Stimulated activated CD4-positive, alpha-beta T cell treated with anti-CD3 and anti-CD28 coated beads, Interleukin-15, amount 100 ng/mL, for 24 hours (primary cell): Measurements from ENCODE around the gene LCE2C.
A peak's percentile ranks its signal among the peaks of the same experiment; 100 is the strongest.
"Not testable (repeated sequence)": the region's sequence is repeated elsewhere in the genome, so short reads cannot be mapped to it uniquely, and the experiment has no call there.

Experiments
- DNase-seq: peaks from one replicate; pipeline ENCODE4 v3.0.0-alpha.2; 2020

LCE2C gene

DNA sequence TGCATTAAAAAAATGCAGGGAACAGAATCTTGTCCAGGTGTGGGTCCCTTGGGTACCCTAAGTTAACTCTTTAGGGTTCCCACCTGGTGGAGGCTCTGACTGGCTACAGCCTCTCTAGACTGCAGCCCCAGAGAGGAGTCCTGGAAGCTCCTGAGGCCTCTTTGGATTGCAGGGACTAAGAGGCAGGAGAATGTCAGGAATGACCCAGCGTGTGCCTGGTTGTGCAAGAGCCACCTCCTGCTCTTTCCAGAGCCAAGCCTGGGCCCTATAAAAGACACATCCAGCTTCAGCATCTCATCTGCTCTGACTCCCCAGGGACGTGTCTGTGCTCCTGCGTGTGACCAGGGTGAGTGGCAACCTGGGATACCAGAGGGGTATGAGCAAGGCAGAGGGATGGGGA is at the start of gene LCE2C:
TSS of gene LCE2C (plus strand) at position 297 of the 400 bp plus-strand sequence. CDS start 737 bp downstream, outside the sequence.
- DNase-seq = not testable (repeated sequence)

DNA sequence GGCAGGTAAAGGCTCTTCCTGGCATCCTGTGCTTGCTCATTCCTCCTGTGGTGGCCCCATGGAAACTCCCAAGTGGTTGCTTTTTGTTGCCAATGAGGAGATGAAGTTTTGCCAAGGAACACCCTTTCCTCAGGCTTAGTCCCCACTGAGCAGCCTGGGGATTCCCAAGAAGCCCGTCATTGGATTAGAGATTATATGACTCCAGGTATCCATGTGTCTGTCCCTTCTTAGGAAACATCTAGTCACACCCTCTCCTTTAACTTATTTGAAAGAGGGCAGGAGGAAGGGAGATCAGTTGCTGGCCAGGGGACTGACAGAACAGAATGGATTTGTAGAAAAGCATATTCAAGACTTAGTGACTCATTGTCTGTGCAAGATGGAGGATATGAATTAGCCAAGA is 48.3 kb upstream of the LCE2C start:
- DNase-seq = no peak

- DNase-seq = no peak
Measured at GRCh38 chr1:152630596-152630995, 44.5 kb upstream of the LCE2C start.

- no peak for DNase-seq
Measured at GRCh38 chr1:152640351-152640750, 34.7 kb upstream of the LCE2C start.

DNA sequence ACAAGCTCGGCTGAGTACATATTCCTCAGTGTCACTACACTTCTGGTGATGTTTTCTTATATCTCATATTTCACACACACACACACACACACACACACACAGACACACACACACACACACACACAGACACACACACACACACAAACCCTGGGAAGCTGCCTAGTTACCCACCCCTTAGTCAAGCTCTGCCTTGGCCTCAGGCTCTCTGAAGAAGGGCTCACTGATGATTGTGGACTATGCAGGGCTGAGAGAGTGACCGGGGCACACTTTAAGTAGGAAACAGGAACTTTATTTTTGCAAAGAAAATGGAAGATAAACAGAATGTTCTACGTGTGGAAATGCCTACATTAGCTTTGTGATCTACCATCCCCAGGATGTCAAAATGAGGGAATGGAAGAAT is 31.1 kb upstream of the LCE2C start:
- DNase-seq = no peak

- no peak for DNase-seq
Measured at GRCh38 chr1:152645146-152645545, 29.9 kb upstream of the LCE2C start.

DNA sequence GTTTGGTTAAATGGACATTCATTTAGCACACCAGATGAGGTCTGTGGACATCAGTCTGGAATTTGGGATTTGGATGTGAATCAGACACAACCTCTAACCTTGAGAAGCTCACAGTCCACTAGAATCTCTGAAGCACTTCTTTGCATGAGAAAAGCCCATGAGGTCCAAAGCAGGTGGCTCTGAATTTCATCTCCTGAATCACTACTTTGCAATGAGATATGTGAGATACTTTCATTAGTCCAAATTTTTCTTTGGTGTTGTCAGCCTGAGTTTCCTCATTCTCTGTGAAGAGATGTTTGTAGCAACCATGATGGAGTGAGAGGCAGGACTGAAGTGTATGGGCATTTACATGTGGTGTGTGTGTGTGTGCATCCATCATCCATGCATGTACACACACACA is 28.4 kb upstream of the LCE2C start:
- no peak for DNase-seq

DNA sequence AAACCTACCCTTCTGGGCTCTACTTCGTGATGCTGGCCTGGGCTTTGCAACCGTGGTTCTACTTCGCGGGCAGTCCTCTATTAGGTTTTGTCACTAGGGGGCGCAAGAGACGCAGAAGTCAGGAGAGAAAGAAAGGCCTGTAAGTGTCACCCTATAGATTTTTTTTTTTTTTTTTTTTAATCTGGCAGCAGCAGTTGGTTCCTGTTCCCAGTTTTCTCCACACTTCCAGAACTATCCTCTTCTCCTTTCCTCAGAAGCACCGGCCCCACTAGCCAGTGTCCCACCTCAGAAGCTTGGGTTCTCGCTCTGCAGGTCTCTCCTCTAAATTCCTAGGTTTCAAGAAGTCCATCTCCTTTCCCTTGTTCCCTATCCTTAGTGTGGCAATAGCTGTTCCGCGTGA is 21.0 kb upstream of the LCE2C start:
- DNase-seq = peak; percentile 70

DNA sequence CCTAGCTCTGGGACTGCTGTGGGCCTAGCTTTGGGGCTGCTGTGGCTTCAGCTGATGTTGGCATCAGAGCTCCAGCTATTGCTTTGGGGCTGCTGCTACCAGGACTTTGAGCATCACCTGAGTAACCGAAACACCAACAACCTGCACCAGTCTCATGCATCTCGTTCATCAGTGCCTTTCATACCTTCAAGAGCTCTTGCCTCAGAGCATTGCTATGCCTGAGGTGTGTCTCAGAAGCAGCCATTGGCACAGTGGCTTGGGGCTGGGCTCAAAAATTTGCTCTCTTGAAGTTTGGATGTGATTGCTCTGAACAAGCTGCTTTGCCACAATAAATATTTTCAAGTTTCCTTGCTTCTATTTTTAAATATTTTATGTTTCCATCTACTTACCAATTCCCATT is 18.6 kb upstream of the LCE2C start:
- no peak for DNase-seq

- DNase-seq = no peak
Measured at GRCh38 chr1:152657677-152658076, 17.4 kb upstream of the LCE2C start.

DNA sequence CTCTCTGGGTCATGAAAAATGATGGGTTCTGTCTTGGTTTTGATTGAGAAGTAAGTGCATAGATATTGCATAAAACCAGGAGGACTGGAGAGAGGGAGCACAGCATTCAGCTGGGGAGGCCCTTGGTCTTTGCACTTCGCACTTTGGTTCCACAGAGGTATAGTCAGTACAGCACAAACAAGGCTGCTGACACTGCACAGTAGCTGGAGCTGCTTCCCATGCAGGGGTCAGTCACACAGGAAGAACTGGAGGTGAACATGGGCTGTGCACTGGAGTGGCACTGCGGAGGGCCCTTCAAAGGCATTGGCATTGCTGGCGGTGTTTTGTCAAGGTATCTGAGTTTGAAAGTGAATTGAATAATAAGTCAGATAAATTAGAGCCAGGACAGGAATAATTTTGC is 16.4 kb upstream of the LCE2C start:
- no peak for DNase-seq

DNA sequence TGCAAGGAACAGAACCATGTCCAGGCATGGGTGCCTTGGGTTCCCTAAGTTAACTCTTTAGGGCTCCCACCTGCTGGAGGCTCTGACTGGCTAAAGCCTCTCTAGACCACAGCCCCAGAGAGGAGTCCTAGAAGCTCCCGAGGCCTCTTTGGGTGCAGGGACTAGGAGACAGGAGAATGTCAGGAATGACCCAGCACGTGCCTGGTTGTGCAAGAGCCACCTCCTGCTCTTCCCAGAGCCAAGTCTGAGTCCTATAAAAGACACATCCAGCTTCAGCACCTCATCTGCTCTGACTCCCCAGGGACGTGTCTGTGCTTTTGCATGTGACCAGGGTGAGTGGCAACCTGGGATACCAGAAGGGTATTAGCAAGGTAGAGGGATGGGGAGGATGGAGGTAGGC is 12.0 kb upstream of the LCE2C start, which contains the start of gene LCE2D:
TSS of gene LCE2D (plus strand) at position 283 of the 400 bp plus-strand sequence. CDS start 726 bp downstream, outside the sequence.
- DNase-seq = no peak

GRCh38 chr1:152666171-152666570 is 8.9 kb upstream of the LCE2C start:
- DNase-seq = not testable (repeated sequence)

DNA sequence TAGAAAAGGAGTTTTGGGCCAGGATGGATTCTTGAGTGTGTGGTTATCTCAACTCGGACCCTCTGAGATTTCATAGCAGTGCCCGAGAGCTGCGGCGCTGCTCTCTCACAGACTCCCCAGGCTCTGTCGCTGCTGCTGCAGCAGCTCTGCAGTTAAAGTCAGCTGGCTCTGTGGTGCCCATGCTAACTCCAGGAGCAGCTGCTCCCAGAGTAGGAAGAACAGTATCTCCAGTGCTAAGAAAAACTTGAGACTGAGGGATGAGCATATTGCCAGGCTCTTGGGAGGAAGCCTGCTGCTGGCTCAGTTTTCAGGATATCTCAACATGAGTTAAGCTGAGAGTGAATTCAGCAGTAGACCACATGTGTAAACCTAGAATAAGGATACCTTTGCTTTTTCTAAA is 7.4 kb upstream of the LCE2C start:
- no peak for DNase-seq

DNA sequence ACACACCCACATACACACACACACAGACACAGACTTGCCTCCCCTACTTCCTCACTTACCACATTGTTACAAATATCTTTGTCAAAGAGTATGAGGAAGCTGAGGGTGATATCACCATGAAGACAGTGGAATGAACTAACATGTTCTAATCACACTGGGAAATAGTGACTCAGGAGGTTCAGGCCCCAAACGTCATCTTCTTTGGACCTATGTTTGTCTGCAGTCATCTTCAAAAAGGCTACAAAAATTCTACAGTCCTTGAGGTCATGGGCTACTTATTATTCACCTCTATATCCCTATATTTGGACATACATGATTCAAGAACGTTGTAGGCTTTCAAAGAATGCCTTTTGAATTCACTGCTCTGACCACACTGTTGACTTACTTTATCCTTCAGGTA is 2.1 kb upstream of the LCE2C start:
- DNase-seq = no peak

DNA sequence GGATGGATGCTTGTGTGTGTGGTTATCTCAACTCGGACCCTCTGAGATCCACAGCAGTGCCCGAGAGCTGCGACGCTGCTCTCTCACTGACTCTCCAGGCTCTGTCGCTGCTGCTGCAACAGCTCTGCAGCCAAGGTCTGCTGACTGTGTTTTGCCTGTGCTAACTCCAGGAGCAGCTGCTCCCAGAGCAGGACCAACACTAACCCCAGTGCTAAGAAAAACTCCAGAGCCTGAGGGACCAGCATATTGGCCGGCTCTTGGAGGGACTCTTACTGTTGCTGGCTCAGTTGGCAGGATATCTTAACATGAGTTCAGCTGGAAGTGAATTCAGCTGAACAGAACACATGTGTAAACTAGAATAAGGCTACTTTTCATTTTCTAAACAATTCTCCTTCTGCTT is 4.4 kb downstream of the LCE2C start:
- no peak for DNase-seq

DNA sequence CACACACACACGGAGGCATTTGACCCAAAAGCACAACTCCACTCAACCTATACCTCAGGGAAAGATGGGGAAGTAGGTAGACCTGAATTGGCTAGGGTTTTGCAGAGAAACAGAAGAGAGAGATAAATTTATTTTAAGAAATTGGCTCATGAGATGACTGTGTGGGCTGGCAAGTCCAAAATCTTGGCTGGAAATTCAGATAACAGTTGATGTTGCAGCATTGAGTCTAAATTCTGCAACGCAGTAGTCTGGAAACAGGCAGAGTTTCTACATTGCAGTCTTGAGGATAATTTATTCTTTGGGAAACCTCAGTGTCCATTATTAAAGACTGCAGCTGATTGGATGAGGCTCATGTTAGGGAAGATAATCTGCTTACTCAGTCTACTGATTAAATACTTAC is 6.5 kb downstream of the LCE2C start:
- DNase-seq = no peak

DNA sequence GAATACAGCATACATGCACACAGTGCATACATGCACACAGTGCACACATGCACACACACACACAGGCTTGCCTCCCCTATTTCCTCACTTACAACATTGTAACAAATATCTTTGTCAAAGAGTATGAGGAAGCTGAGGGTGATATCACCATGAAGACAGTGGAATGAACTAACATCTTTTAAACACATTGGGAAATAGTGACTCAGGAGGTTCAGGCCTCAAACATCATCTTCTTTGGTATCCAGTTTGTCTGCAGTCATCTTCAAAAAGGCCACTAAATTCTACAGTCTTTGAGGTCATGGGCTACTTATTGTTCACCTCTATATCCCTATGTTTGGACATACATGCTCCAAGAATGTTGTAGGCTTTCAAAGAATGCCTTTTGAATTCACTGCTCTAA is 8.8 kb downstream of the LCE2C start:
- no peak for DNase-seq

DNA sequence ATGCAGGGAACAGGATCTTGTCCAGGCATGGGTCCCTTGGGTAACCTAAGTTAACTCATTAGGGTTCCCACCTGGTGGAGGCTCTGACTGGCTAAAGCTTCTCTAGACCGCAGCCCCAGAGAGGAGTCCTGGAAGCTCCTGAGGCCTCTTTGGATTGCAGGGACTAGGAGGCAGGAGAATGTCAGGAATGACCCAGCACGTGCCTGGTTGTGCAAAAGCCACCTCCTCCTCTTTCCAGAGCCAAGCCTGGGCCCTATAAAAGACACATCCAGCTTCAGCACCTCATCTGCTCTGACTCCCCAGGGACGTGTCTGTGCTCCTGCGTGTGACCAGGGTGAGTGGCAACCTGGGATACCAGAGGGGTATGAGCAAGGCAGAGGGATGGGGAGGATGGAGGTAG is 10.7 kb downstream of the LCE2C start, which contains the start of gene LCE2B:
TSS of gene LCE2B (plus strand) at position 301 of the 400 bp plus-strand sequence. CDS start 721 bp downstream, outside the sequence.
- DNase-seq = not testable (repeated sequence)

- DNase-seq = no peak
Measured at GRCh38 chr1:152697701-152698600, 22.9 kb downstream of the LCE2C start, which contains the start of gene LCE2A. Gene LCE2A (plus strand): TSS chr1:152698345. CDS start chr1:152698902, 557 bp downstream.

- DNase-seq = no peak
Measured at GRCh38 chr1:152699746-152700145, 24.7 kb downstream of the LCE2C start.

- DNase-seq = no peak
Measured at GRCh38 chr1:152707860-152708259, 32.8 kb downstream of the LCE2C start, which contains the start of gene LCE4A. Gene LCE4A (plus strand): TSS chr1:152708160. CDS start chr1:152709076, 916 bp downstream.

- DNase-seq = no peak
Measured at GRCh38 chr1:152718238-152718637, 43.2 kb downstream of the LCE2C start.

- DNase-seq = no peak
Measured at GRCh38 chr1:152725261-152725660, 50.2 kb downstream of the LCE2C start.
